Activated T-helper 17 cell treated with anti-CD3 and anti-CD28 coated beads, Interleukin-2, amount 50 U/mL, for 72 hours (primary cell): ENCODE data around the gene COL18A1. TPM values are rescaled to one million over a fixed set of nuclear protein-coding genes. Genes with fewer than 3 reads are reported as not detected.
A peak's percentile ranks its signal among the peaks of the same experiment; 100 is the strongest.

Experiments used
- ATAC-seq: fragments of 150-1000 bp; cut with Tn5 transposase; replicated peaks from 2 replicates; pipeline ENCODE4 v1.10.0; 2021; ENCODE audit warnings: mild to moderate bottlenecking, moderate library complexity
- H3K27ac Mint-ChIP-seq: one replicate; pipeline ENCODE4 v1.8.0; 2022; ENCODE audit warnings: mixed read lengths
- H3K27me3 Mint-ChIP-seq: one replicate; pipeline ENCODE4 v1.8.0; 2022; ENCODE audit warnings: mixed read lengths
- H3K36me3 Mint-ChIP-seq: one replicate; pipeline ENCODE4 v1.8.0; 2022; ENCODE audit warnings: low read depth, mild to moderate bottlenecking, mixed read lengths
- H3K4me1 Mint-ChIP-seq: one replicate; pipeline ENCODE4 v1.8.0; 2022; ENCODE audit warnings: mixed read lengths
- H3K4me3 Mint-ChIP-seq: one replicate; pipeline ENCODE4 v1.8.0; 2022; ENCODE audit warnings: mild to moderate bottlenecking, mixed read lengths
- H3K9me3 Mint-ChIP-seq: one replicate; pipeline ENCODE4 v1.8.0; 2022; ENCODE audit warnings: mixed read lengths
- total RNA-seq, 2 donors: library from RNA; stranded (reverse); gene quantifications; one replicate each; pipeline ENCODE4 v1.2.3, GENCODE V29; 2022

COL18A1 gene
- total RNA-seq, 2 donors from 2014 or later: 3.2 to 3.9 TPM

DNA sequence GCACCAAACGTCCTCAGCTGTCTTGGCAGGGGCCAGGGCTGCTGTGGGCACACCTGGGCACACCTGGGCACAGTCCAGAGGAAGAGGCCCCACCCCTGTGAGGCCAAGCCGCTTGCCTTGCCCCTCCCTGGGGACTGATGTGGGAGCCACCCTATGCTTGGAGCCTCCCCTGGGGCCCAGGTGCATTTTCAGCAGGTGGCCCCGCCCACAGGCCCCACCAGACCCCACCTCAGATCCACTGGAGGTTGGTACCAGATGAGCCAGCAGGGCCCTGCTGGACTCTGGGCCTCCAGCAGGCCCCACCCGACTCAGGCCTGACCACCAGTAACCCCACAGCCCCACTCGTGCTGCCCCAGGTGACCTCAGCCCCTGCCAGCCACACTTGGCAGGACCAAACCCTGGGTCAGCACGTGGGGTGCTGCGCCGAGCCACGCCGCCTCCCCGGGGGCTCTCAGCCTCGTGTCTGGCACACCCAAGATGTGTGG lies 128.4 kb downstream of the COL18A1 start:
- H3K36me3 Mint-ChIP-seq: peaks cover 38% of the 10 kb centered on the region
- no peak overlapping the region for H3K27ac Mint-ChIP-seq
- no peaks in the 10 kb centered on the region for H3K9me3 Mint-ChIP-seq
- no peak overlapping the region for H3K4me3 Mint-ChIP-seq
- peaks cover 6% of the 10 kb centered on the region for H3K4me1 Mint-ChIP-seq
- ATAC-seq: peak; percentile 16
- H3K27me3 Mint-ChIP-seq: no peaks in the 10 kb centered on the region

DNA sequence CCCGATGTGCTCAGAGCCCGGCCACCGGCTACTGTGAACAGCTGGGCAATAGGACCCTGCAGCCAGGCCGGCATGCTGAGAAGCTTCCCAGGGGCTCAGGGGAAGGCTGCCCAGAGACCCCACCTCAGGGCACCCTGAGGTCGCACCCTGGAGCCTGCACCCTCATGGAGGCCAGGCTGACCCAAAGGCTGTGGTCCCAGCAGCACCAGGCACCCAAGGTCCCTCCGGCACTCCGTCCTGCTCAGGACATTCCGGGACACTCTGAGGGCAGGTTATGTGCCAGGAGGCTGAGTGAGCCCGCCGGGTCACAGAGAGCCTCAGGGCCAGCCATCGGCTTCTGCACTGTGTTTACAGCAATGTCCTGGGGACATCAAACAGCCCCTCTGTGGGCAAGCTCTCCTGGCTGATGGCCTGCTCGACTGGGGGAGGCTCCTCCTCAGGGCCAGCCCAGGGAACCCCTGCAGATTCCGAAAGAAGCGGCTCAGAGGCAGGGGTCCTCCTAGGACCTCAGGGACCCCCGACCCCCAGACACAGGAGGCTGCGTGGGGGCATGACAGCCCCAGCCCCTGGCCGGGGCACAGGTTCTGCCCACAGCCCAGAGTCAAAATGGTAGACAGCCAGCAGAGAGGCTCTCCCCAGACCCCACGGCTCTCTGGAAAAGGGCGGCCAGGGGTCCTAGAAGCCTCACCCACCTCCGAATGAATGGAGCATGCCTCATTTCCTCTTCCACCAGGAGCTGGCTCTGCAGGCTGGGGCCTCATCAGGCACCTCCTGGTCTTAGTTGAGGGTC lies 129.1 kb downstream of the COL18A1 start:
- H3K9me3 Mint-ChIP-seq: no peaks in the 10 kb centered on the region
- peaks cover 38% of the 10 kb centered on the region for H3K36me3 Mint-ChIP-seq
- H3K4me1 Mint-ChIP-seq: peaks cover 6% of the 10 kb centered on the region
- no peak for ATAC-seq
- no peak overlapping the region for H3K4me3 Mint-ChIP-seq
- H3K27me3 Mint-ChIP-seq: no peaks in the 10 kb centered on the region
- no peak overlapping the region for H3K27ac Mint-ChIP-seq

DNA sequence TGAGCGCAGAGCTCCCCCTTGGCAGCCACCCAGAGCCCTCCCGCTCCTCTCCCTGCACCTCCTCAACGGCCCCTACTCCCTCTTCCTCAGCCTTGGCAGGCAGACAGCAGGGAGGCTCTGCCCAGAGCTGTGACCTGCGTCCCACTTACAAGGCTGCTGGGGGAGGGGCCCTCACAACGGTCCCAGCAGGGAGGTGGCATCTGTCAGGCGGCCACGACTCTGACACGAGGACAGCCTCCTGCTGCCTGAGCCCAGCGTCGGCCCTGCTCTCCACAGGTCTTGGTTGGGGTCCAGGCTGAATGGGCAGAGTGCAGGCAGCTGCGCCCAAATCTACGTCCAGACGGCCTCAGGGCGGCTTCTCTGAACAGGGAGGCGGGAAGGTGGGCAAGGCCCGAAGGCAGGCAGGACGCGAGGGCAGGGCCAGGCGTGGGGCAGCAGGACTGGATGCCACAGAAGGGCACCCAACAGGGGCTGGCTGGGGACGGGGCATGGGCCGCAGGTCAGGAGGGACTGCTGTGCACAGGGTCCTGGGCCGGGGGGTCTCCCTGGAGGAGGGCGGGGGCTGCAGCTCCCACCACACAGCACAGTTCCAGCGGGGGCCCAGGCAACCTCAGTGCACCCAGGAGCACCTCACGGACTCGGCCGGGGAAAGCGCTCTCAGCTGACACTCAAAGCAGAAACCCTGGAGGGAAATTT lies 129.8 kb downstream of the COL18A1 start:
- peaks cover 6% of the 10 kb centered on the region for H3K4me1 Mint-ChIP-seq
- H3K27ac Mint-ChIP-seq: no peak overlapping the region
- H3K4me3 Mint-ChIP-seq: no peak overlapping the region
- H3K36me3 Mint-ChIP-seq: peaks cover 38% of the 10 kb centered on the region
- ATAC-seq: no peak
- no peaks in the 10 kb centered on the region for H3K9me3 Mint-ChIP-seq
- no peaks in the 10 kb centered on the region for H3K27me3 Mint-ChIP-seq

DNA sequence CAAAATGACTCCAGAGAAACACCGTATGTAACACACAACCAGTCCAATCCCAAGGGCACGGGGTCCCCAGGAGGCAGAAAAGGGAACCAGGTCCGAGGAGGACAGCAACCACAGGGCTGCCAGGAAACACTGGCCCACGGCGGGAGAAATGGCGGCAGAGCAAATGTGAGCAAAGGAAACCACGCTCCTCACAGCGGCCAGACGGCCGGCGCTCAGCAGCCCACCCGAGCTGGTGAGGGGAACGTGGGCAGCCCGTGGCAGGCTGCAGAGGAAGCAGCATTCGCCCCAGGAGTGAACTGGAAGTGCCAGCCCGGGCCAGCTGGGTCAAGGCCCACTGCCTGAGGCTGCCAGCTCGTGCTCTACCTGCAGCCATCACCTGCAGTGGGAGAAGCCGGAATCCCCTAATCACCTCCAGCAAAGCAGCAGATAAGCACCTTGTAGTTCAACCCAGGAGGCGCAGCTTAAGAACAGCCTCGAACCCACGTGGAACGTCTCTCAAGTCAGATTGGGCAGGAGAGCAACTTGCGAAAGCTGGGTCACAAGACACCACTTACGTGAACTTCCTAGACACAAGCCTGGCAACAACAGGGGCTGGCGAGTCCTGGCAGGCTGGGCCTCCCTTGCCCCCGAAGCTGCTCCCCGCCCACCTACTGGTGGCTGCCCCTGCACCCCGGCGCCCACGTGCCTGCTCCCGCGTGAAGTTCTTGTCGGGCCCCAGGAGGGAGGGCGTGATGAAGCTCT lies 130.5 kb downstream of the COL18A1 start:
- Mint-ChIP-seq H3K36me3 (peaks cover 39% of the 10 kb centered on the region), H3K27me3 (no peaks in the 10 kb centered on the region), H3K9me3 (no peaks in the 10 kb centered on the region), H3K27ac (no peak overlapping the region), H3K4me1 (peaks cover 6% of the 10 kb centered on the region), H3K4me3 (no peak overlapping the region)
- no peak for ATAC-seq

DNA sequence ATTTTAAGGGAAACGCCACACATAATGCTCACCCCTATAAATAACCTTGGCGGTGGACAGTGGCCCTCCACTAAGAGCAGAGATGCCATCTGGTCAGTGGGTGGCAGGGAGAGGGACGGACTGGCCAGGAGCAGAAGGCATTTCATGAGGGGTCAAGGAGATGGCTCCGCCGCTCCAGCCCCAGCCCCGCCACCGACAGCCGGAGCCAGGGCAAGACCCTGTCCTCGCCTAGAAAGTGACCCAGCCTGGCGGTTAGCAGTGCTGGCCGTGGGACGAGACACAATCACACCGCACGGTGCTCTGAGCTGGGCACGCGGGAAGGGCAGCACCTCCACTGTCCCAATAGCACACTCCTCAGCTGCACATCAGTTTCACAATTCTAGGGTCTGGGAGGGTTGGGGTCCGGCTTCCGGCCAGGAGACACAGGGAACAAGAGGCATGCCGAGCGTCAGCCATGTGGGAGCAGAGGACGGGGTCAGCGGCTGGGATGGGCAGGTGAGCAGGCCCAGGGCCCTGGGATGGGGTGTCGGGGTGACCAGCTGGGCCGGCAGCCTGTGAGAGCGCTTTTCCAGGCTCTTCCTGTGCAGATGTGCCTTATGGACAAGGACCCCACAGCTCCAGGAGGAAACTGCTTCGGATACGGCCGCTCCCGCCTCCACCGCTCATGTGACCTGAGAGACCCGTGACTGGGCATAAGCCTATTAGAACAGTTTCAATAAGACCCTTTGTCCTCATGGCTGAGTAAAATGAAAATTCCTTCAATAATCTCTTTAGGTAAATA lies 131.5 kb downstream of the COL18A1 start:
- Mint-ChIP-seq H3K9me3 (no peaks in the 10 kb centered on the region), H3K27me3 (no peaks in the 10 kb centered on the region), H3K27ac (no peak overlapping the region), H3K36me3 (peaks cover 43% of the 10 kb centered on the region), H3K4me3 (no peak overlapping the region), H3K4me1 (peaks cover 6% of the 10 kb centered on the region)
- ATAC-seq: no peak

DNA sequence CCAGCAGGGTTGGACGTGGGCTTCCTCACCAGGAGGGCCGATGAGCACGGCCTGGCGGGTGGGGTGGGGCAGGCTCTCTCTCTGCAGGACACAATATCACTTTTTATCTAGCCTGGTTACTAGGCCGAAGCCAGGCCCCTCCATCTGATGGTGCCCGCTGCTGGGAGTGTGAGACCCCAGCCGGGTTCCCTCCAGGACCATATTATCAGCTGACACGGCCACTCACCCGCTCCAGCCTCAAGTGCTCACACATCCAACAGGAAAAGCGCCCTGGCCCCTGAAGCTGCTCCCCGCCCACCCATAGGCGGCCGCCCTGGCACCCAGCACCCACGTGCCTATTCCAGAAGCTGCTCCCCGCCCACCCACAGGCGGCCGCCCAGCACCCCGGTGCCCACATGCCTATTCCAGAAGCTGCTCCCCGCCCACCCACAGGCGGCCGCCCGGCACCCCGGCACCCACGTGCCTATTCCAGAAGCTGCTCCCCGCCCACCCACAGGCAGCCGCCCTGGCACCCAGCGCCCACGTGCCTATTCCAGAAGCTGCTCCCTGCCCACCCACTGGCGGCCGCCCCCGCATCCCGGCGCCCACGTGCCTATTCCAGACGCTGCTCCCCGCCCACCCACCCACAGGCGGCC lies 132.3 kb downstream of the COL18A1 start:
- Mint-ChIP-seq H3K4me1 (peaks cover 6% of the 10 kb centered on the region), H3K4me3 (no peak overlapping the region), H3K27ac (no peak overlapping the region), H3K9me3 (no peaks in the 10 kb centered on the region), H3K27me3 (no peaks in the 10 kb centered on the region), H3K36me3 (peaks cover 35% of the 10 kb centered on the region)
- no peak for ATAC-seq

DNA sequence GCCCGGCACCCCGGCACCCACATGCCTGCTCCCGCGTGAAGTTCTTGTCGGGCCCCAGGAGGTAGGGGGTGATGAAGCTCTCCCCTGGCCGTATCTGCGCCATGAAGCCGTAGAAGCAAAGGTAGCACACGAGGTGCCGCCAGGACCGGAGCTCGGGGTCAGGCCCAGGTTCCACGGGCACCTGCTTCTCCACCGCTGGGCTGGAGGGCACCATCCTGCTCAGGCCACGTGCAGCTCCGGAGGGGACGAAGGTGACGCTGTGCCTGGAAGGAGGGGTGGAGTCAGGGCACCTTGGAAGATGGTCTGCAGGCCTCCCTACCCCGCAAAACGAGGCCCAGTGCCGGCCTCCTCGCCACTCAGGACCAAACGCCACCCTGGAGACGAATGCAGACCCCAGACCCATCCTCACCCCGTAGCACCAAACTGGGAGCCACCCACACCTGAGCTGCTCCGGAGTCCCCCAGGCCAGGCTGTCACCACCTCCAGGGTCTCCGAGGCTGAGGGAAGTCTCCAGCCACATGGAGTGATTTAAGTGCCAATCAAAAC lies 132.9 kb downstream of the COL18A1 start:
- H3K36me3 Mint-ChIP-seq: peaks cover 32% of the 10 kb centered on the region
- no peak overlapping the region for H3K4me3 Mint-ChIP-seq
- no peak overlapping the region for H3K27ac Mint-ChIP-seq
- H3K27me3 Mint-ChIP-seq: no peaks in the 10 kb centered on the region
- H3K4me1 Mint-ChIP-seq: peaks cover under 1% of the 10 kb centered on the region
- ATAC-seq: no peak
- no peaks in the 10 kb centered on the region for H3K9me3 Mint-ChIP-seq

DNA sequence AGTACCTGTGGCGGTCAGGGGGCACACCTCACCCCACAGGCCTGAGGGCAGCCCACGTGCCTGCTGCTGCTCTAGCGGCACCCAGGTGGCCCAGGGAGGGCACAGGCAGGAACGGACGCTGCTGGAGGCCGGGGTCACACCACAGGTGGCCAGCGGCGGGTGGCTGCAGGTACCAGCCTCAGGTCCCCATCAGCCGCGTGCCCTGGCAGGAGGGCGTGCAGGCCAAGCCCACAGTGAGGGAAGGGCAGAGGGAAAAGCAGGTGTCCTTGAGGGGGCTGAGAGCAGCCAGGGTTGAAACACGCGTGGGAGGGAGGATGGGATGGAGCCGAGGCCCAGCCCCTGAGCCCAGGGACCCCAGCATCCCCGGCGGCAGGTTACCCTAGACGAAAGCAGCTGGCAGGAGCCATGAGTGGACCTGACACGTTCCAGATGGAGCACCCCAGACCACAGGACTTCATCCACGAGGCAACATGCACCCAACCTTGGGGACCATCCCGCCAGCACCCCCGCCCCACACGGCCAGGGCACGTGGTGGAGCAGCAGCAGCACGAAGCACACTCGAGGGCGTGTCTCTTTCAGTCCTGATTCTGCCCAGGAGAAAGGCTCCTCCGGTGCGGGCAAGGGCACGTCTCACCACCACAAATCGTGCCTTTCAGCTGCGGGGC lies 133.5 kb downstream of the COL18A1 start:
- H3K27me3 Mint-ChIP-seq: no peaks in the 10 kb centered on the region
- H3K27ac Mint-ChIP-seq: no peak overlapping the region
- peaks cover 32% of the 10 kb centered on the region for H3K36me3 Mint-ChIP-seq
- no peak for ATAC-seq
- no peaks in the 10 kb centered on the region for H3K4me1 Mint-ChIP-seq
- H3K4me3 Mint-ChIP-seq: no peak overlapping the region
- no peaks in the 10 kb centered on the region for H3K9me3 Mint-ChIP-seq

DNA sequence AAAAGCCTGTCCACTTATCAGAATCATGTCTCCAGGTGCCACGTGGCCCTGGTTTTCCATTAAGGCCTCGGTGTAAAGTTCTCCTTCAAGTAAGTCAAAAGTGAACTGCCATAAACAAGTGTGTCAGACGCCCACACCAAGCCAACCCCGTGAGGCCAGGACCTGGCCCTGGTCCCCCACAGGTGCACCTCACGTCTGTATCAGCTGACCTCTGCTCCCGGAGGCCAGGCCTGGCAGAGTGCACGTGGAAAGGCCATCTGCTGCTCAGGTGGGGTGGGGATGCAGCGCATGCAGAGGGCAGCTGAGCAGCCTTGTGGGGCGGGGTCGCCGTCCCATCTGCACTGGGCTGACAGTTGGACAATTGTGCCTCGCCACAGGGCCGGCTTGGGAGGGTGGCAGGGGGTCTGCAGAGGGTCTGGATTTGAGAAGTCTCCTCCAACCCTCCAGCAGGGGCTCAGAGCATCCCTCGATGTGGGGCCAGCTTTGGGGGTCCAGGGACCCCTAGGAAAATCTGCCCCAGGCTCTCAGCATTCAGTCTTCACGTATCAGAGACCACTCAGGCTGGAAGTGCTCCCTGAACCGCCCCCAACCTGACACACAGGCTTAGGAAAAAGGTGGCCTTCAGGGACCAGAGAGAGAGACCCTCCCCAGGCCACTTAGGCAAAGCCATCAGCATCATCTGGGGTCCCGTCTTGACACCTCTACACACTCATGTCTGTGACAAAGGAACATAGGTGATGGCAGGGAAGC lies 134.3 kb downstream of the COL18A1 start:
- H3K36me3 Mint-ChIP-seq: peaks cover 32% of the 10 kb centered on the region

DNA sequence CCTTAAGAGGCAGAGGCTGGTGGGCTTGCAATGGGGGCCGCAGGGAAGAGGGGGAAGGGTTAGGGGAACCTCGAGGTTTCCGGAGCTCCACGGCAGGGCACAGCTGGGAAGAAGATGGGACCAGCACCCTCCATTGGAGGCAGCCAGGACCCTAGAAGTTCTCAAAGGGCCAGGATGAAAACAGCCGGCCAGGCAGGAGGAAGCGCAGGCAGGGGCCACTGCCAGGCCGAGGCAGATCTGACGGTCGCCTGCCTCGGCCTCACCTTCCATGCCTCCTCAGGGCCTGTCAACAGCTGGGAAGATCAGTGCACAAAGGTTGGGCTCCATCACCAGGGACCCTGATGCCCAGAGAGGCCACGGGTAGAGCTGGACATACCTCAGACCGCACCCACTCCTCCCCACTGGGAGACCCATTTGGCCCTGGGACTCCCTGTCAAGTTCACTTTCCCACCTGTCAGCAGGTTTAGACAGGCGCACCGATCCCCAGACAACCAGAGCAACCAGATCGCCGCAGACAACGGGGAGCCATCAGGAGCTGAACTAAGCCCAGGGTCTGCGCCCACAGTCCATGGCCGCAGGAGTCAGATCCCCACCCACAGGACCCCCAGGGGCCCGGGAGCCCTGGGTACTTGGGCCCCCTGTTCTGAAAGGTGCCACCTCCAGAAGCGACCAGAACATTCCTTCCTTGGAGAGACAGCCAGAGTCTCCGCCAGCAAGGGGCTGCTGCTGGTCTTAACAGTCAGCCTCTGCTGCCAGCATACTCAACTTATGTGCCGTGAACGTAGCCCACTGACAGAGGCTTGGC lies 135.0 kb downstream of the COL18A1 start:
- Mint-ChIP-seq H3K27ac (peak overlapping the region; percentile 28), H3K27me3 (no peaks in the 10 kb centered on the region), H3K9me3 (no peaks in the 10 kb centered on the region), H3K4me1 (no peaks in the 10 kb centered on the region), H3K36me3 (peaks cover 27% of the 10 kb centered on the region), H3K4me3 (peak overlapping the region; percentile 78)
- no peak for ATAC-seq

More for the DNA sequence above, 134.3 kb downstream of the COL18A1 start:
- Mint-ChIP-seq H3K27me3 (no peaks in the 10 kb centered on the region), H3K4me3 (peak overlapping the region; percentile 78), H3K4me1 (no peaks in the 10 kb centered on the region), H3K9me3 (no peaks in the 10 kb centered on the region), H3K27ac (peak overlapping the region; percentile 28)
- ATAC-seq: no peak

DNA sequence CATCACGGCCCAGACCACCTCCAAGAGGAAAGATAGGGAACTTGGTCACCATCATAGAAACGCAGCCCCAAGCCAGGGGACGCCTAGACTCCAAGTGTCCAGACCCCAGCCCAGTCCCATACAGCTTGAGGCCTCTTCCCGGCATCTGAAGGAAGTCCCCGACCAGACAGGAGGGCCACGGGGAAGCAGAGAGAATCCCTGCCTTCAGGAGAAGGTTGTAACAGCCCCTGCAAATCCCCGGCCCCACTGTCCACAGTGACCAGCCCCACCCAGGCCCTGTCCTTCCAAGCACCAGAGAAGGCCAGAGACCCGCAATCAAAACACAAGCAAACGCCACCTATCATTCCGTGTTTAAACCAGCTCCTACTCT lies 135.6 kb downstream of the COL18A1 start:
- no peaks in the 10 kb centered on the region for H3K9me3 Mint-ChIP-seq
- peak overlapping the region; percentile 51 for H3K27ac Mint-ChIP-seq
- peaks cover 21% of the 10 kb centered on the region for H3K36me3 Mint-ChIP-seq
- no peaks in the 10 kb centered on the region for H3K4me1 Mint-ChIP-seq
- no peak for ATAC-seq
- no peaks in the 10 kb centered on the region for H3K27me3 Mint-ChIP-seq
- H3K4me3 Mint-ChIP-seq: peak overlapping the region; percentile 78
